Fibroblast of skin of back (primary cell): Measurements from ENCODE around the gene C14orf93.
"Not testable (repeated sequence)": the region's sequence is repeated elsewhere in the genome, so short reads cannot be mapped to it uniquely, and the experiment has no call there.

ENCODE experiments used
- DNase-seq: peaks from one replicate; pipeline ENCODE4 v3.0.0-alpha.2; 2013

The C14orf93 gene

DNA sequence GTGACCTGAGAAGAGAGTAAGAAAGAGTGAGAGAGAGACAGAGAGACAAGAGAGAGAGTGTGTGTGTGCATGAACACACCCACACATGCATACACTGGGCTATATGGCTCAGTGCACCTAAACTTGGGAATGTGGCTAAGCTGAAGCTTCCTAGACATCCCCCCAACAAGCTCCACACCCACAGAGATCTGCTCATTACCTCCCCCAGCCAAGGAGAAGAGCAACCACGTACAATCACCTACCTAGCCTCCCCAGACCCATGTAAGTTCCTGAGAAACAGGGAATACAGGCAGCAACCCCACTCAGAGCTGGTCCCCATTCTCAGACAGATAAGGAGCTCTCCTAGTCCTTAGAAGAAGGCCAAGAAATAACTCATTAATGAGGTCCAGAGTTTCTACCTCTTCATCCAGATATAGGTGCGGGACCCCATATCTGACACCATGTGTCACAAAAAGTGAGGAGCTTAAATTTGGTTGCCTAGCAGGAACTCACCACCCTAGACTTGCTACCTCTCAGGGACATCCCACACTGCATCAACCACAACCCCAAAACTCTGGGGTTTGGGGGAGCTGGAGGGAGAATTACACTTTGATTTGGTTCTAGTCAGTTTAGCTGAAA, 37.5 kb downstream of the C14orf93 start:
- DNase-seq, result no peak

DNA sequence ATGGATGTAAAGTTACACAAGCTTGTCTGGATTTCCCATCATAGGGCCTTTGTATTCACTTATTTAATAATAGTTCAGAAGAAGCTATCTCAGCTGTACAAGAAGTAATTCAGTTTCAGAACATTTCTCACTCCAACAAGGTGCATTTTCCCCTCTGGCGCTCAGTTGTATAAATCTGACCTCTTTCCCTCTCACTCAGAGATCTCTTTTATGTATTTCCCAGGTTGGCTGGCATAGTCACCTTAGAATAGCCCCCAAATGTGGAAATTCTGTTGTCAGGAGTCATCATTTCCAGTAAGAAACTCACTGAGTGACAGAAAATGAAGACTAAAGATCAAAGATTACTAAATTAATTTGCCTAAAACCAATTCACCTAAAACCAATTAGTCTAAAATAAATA, 38.8 kb downstream of the C14orf93 start:
- no peak for DNase-seq

DNA sequence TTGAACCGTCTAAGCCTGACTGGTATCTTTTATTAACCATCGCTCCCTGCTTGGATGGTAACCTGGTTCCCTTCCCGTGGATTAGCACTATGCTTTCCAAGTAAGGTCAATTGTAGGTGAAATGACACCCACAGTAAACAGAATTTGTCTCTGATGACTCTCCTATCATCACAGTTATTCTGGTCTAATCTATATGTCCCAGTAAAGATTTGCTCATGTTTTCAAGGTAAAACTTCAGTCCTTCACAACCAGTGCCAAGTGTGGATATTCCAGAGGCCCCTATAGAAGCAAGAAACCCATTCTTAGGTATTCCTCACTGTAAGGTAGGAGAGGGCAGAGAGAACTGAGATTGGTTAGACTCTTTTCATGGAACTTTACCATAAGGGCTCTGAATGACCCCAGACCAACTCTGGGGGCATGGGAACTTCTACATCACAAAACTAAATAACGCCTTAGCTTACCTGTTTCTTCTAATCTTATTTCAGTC, 43.1 kb downstream of the C14orf93 start:
- DNase-seq, result no peak

GRCh38 chr14:22965916-22966782, 43.8 kb downstream of the C14orf93 start:
- not testable (repeated sequence) for DNase-seq

DNA sequence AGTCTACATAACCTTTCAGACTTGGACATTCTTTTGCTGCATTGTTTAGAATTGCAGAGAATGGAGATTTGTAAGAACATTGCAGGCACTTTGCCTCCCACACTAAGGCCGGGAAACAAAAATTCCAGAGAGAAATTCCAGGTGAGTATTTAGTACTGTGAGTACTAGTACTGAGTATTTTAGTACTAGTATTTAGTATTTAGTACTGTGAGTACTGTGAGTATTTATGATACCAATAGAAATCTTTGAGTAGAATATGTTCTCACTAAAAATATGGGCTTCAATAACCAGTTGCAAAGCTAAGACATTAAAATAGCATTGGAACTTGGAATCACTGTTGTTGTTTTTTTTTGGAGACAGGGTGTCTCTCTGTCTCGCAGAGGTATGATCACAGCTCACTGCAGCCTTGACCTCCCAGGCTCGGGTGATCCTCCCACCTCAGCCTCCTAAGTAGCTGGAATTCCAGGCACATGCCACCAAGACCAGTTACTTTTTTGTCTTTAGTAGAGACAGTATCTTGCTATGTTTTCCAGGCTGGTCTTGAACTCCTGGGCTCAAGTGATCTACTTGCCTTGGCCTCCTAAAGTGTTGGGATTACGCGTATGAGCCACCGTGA, 47.8 kb downstream of the C14orf93 start:
- no peak for DNase-seq

DNA sequence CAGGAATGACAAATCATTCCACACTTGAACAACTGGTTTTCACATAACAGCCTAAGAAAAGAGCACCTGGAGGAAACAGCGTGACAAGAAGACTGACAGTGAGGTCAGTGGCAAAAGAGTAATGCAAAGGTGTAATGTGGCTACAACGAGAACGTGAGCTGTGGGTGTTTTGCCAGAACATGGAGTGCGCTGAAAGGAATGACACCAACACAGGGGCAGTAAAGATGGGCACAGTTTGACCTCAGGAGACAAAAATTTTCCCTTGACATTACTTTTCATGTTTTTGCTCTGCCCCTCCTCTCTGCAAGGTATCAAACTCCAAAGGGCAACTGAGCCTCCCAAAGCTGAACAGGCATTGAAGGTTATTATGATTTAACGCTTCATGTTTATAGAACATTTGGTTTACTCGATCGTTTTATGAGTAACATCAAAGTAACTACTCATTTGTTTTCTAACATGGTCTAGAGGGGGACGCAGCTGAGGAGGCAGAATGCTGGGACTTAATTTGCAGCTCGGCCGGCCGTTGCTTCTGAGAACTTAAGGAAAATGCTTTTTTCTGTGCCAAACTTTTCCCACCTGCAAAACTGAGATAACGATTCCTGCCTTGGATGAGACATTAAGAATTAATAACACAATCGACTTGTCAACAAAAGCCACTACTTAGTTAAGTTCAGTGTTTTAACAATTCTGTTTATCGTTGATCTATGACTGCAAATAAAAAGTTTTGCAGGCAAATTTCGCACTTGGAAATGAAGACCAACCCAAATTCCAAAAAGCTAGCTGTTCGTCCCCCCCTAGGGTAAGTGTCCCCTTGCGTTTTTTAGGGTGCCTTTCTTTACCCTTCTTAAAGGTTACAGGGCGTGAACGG, 54.0 kb downstream of the C14orf93 start:
- DNase-seq, result no peak

DNA sequence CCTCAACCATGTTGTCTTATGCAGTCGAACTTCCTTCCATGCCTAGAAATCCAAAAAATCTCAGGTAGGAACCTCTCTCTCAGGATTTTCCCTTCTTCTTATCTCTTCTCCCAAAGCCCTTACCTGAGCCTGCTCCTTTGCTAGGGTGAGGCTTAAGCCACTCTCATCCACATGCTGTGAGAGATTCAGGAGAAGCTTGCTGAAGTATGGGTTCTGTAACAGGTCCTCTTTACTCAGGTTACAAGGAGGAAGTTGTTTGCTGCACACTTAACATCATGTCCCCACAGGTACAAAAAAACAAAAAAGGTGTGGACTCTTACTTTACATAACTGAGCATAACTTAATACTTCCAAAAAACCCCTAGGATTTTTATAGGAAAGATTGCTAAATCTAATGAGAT, 57.5 kb downstream of the C14orf93 start:
- DNase-seq, result no peak

DNA sequence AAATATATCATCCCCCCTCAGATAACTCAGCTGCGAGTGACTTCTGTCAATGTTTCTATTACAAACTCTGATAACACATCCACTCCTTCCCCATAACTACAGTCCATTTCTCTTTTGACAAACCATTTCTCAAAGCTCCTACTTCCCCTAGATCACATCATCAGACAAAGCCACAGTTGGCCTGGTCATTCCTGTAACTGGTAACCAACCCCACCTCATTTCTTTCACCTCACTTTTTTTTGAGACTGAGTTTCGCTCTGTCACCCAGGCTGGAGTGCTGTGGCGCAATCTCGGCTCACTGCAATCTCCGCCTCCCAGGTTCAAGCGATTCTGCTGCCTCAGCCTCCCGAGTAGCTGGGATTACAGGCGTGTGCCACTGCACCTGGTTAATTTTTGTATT, 58.1 kb downstream of the C14orf93 start:
- DNase-seq, result not testable (repeated sequence)

GRCh38 chr14:22945642-22946041, 64.3 kb downstream of the C14orf93 start:
- DNase-seq, result no peak

GRCh38 chr14:22939684-22940083, 70.3 kb downstream of the C14orf93 start:
- peak; percentile 64 for DNase-seq
